WERI-Rb-1 (cell line): Measurements from ENCODE around the gene HAVCR2.

Experiments
- DNase-seq: peaks from one replicate; pipeline ENCODE4 v3.0.0-alpha.2; 2020
- H3K27ac ChIP-seq: fragments of 250-450 bp; sonication (Bioruptor Pico); 2 replicates; pipeline ENCODE4 v1.5.1; 2020; ENCODE audit warnings: mild to moderate bottlenecking, moderate library complexity
- H3K27me3 ChIP-seq: fragments of 250-450 bp; sonication (Bioruptor Pico); 2 replicates; pipeline ENCODE4 v1.5.1; 2021; ENCODE audit warnings: mild to moderate bottlenecking, low read depth, moderate library complexity; ENCODE audit not compliant: insufficient read depth, severe bottlenecking
- H3K36me3 ChIP-seq: fragments of 250-450 bp; sonication (Bioruptor Pico); 2 replicates; pipeline ENCODE4 v1.5.1; 2020; ENCODE audit warnings: mild to moderate bottlenecking, moderate library complexity
- H3K4me3 ChIP-seq: 2 replicates; pipeline ENCODE4 v1.5.1; 2011; ENCODE audit warnings: low read depth, mild to moderate bottlenecking, control low read depth, low read length
- H3K9me3 ChIP-seq: fragments of 250-450 bp; sonication (Bioruptor Pico); 2 replicates; pipeline ENCODE4 v1.5.1; 2021; ENCODE audit warnings: mild to moderate bottlenecking, moderate library complexity; ENCODE audit not compliant: severe bottlenecking
- TF ChIP-seq, protein P1 (sequence below): IDR thresholded peaks from 2 replicates; pipeline ENCODE4 v1.5.1; 2011; ENCODE audit warnings: low read depth, mild to moderate bottlenecking, control low read depth, inconsistent platforms, low read length

The HAVCR2 gene

DNA sequence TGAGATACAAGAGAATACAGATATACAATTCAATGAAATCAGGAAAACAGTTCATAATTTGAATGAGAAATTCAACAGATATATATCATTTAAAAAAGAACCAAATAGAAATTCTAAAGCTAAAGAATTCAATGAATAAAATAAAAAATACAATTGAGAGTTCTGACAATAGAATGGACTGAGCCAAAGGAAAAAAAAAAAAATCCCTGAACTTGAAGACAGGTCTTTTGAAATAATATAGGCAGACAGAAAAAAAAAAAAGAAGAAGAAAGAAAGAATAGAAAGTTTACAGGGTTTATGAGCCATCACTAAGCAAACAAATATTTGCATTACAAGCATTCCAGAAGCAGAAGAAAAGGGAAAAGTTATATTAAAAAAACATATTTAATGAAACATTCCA is 12.9 kb upstream of the HAVCR2 start:
- H3K36me3 ChIP-seq = no peaks in the 10 kb centered on the region
- H3K27ac ChIP-seq = no peak overlapping the region
- TF ChIP-seq, protein P1, sequence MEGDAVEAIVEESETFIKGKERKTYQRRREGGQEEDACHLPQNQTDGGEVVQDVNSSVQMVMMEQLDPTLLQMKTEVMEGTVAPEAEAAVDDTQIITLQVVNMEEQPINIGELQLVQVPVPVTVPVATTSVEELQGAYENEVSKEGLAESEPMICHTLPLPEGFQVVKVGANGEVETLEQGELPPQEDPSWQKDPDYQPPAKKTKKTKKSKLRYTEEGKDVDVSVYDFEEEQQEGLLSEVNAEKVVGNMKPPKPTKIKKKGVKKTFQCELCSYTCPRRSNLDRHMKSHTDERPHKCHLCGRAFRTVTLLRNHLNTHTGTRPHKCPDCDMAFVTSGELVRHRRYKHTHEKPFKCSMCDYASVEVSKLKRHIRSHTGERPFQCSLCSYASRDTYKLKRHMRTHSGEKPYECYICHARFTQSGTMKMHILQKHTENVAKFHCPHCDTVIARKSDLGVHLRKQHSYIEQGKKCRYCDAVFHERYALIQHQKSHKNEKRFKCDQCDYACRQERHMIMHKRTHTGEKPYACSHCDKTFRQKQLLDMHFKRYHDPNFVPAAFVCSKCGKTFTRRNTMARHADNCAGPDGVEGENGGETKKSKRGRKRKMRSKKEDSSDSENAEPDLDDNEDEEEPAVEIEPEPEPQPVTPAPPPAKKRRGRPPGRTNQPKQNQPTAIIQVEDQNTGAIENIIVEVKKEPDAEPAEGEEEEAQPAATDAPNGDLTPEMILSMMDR = no peak
- no peak overlapping the region for H3K4me3 ChIP-seq
- no peak for DNase-seq
- peaks cover 6% of the 10 kb centered on the region for H3K9me3 ChIP-seq
- H3K27me3 ChIP-seq = no peaks in the 10 kb centered on the region

DNA sequence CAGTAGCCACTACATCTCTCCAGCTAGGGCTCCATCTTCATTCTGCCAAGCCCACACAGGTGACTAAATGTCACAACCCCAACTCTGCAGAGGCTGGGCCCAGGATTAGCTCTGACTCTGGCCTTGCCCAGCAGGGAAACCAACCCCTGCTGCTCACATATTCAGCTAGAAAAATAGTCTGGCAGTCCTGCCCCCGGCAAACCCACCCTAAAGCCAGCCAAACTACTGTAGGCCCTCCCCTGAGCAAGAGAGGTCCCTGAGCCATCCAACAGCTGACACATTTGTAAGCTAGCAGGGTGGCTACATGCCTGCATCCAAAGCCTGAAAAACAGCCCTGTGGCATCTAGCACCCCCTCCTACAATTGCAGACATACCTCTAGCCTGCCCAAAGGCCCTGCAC is 11.3 kb upstream of the HAVCR2 start:
- TF ChIP-seq, protein P1 = no peak
- no peak overlapping the region for H3K4me3 ChIP-seq
- no peak for DNase-seq

DNA sequence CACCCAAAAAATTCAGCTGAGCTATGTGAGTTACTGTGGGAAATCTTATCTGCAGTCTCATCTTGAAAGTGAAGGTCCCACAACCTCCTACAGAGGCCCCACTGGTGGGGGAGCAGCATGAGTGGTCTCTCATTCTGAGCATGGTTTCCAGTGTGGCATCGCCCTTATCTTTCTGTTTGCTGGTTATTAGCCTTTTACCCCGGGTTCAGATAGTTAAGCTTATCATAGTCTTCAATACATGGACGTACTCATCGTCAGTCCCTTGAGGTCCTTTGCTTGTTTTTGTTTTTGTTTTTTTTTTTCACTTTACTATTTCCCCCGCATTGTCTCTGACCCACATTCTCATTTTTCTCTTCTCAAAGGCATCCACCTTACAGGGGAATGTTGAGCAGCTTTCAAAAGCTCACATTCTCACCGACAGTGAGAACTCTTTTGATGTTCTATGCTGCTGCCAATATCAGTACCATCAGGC is 7.7 kb upstream of the HAVCR2 start:
- DNase-seq = no peak
- Histone ChIP-seq H3K36me3 (no peaks in the 10 kb centered on the region), H3K9me3 (peaks cover 6% of the 10 kb centered on the region), H3K4me3 (no peak overlapping the region), H3K27ac (no peak overlapping the region), H3K27me3 (no peaks in the 10 kb centered on the region)
- TF ChIP-seq, protein P1 = no peak

More for the DNA sequence above, 11.3 kb upstream of the HAVCR2 start:
- H3K27ac ChIP-seq = no peak overlapping the region
- H3K36me3 ChIP-seq = no peaks in the 10 kb centered on the region
- no peaks in the 10 kb centered on the region for H3K27me3 ChIP-seq
- peaks cover 6% of the 10 kb centered on the region for H3K9me3 ChIP-seq

DNA sequence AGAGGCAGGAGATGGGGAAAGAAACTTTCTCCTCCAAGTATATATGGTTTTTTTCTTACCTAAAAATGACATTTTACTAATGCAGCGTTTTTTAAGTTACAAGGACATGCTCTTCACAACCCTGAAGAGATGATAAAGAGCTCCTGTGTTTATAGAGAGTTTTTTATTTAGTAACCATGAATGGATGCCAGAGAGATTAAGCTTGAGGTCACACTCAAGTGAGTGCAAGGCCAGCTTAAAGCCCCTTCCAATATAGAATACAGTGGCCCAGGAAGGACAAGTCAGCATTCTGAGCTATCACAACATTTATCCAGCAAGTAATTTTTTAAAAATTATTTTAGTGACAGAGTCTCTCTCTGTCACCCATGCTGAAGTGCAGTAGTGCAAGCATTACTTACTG is 6.7 kb upstream of the HAVCR2 start:
- Histone ChIP-seq H3K4me3 (no peak overlapping the region), H3K36me3 (no peaks in the 10 kb centered on the region), H3K9me3 (peaks cover under 1% of the 10 kb centered on the region), H3K27ac (no peak overlapping the region), H3K27me3 (no peaks in the 10 kb centered on the region)
- TF ChIP-seq, protein P1 = no peak
- no peak for DNase-seq

DNA sequence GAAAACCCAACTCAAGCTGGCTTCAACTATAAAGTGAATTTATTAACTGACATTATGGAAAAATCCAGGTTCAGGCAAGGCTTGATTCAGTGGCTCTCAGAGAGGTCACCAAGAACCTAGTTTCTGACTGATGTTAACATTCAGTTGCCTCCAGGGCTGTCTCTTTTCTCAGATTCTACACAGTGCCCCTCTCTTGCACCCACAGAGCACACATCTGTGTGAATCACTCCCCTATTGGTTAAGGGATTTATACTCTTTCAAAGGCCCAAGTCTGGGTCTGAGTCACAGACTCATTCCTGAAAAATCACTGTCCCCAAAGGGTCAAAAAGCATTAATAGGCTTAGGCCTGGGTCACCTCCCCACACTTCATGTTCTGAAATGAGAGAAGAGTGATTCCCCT is 6.2 kb upstream of the HAVCR2 start:
- Histone ChIP-seq H3K36me3 (no peaks in the 10 kb centered on the region), H3K4me3 (no peak overlapping the region), H3K9me3 (no peaks in the 10 kb centered on the region), H3K27ac (no peak overlapping the region), H3K27me3 (no peaks in the 10 kb centered on the region)
- TF ChIP-seq, protein P1 = no peak
- DNase-seq = no peak

DNA sequence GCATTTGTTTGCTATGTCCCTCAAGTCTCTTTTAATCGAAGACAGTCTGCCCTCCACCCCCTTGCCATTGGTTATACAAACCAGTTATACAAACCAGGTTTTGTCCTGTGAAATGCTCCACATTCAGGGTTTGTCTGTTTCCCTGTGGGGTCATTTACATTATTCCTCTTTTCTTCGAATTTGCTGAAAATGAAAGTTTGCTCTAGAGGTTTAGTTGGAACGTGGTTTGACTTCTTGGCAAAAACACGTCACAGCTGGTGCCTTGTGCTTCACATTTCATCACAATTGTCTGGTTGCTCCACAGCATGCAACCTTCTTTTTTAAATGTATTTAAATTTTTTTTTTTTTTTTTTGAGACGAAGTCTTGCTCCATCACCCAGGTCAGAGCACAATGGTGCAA is 4.2 kb upstream of the HAVCR2 start:
- no peak overlapping the region for H3K27ac ChIP-seq
- TF ChIP-seq, protein P1 = no peak

More for the DNA sequence above, 4.2 kb upstream of the HAVCR2 start:
- Histone ChIP-seq H3K4me3 (no peak overlapping the region), H3K27me3 (no peaks in the 10 kb centered on the region), H3K36me3 (no peaks in the 10 kb centered on the region), H3K9me3 (no peaks in the 10 kb centered on the region)
- DNase-seq = no peak
